HG03442 (cell line): ENCODE results near the gene PLEKHS1.
"Not testable (repeated sequence)": the region's sequence is repeated elsewhere in the genome, so short reads cannot be mapped to it uniquely, and the experiment has no call there.

Experiments
- ATAC-seq: cut with Tn5 transposase; IDR thresholded peaks from one replicate; pipeline ENCODE4 v1.9.1; 2021; ENCODE audit warnings: mild to moderate bottlenecking, moderate library complexity; ENCODE audit not compliant: unreplicated experiment

Gene PLEKHS1

DNA sequence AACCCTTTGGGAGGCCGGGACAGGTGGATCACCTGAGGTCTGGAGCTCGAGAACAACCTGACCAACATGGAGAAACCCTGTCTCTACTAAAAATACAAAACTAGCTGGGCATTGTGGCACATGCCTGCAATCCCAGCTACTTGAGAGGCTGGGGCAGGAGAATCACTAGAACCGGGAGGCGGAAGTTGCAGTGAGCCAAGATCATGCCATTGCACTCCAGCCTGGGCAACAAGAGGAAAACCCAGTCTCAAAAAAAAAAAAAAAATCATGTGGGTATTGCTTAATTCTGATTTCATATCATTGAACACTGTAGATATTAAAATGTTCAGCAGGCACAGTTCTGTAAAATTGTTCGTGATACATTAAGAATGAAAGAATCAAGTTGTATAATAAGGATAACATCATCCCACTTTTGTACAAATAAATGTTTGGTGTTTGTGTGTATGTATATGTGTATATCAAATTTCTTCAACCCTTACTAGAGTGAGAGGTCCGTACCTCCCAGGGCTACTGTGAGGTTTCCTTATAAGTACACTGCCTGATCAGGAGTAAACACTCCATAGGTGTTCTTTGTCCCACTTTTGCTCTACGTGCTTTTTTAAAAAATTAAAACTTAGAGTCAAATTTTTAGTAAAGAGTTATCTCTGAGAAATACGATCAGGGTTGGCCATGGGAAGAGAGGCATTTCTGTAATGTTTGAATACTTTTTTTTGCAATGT, 31.7 kb downstream of the PLEKHS1 start:
- ATAC-seq = no peak

DNA sequence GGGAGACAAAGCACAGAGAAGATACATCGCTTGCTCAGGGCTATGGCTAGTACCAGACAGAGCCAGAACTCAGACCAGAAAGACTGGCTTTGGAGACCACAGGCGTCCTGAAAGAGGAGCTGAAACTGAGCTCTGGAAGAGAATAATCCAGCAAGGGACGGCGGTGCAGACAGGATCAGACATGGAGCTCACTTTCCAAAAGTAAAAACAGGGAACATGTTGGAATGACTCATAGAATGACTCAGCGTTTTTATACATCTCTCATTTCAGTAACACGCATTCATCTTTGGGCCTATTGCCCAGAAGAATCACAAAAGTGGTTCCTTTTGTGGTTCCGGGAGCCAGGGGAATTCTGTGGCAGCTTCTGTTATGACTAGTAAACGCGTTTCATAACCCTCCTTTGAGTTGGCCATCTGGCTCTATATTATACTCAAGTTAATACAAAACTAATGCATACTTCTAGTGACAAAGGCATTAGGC, 37.2 kb downstream of the PLEKHS1 start:
- ATAC-seq = peak; percentile 80

DNA sequence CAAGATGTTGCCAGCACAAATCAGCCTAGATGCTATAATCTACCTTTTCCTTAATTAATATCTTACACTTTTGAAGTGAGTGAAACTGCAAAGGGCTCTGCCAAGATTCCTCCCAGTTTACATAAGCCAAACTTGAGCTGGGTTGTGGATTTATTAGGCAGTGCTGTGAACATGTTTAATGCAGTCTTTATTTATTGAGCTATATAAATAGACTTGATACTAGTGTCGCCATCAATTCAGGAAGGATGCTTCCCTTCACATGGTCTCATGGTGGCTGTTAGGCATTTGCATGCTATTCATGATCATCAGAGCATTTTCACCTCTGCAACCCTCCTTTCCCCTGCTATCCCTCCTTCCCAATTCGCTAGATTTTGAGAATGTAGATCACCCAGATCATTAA, 40.2 kb downstream of the PLEKHS1 start:
- no peak for ATAC-seq

DNA sequence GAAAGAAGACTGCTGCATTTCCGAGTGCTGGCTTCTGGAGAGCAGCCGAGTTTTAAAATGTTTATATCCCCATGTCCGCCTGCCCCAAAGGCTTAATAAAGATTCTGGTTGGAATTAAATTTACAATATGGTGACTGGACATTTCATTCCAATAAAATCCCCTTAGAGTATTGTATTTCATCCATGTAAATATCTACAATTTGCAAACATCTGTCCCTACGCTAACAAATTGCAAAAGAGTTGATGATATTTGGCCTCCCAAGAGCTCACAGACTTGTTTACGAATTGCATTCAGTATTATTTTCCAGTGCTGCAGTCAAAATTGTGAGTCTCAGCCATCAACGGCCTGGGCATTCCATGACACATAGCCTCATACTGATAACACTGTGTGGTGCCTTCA, 50.1 kb downstream of the PLEKHS1 start:
- ATAC-seq = no peak

DNA sequence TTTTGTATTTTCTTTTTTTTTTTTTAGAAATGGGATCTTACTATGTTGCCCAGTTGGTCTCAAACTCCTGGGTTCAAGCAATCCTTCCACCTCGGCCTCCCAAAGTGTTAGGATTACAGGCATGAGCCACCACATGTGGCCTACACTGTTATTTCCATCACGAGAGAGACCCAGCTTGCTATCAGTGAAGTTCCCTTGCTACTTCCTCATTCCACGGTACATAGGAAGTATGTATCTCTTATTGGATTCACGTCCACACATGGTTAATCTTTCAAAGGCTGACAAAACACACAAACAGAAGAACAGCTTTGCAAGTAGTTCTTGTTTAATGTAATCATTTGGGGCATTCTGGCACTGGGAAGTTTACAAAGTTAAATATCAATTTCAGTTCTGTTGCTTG, 51.5 kb downstream of the PLEKHS1 start:
- no peak for ATAC-seq

DNA sequence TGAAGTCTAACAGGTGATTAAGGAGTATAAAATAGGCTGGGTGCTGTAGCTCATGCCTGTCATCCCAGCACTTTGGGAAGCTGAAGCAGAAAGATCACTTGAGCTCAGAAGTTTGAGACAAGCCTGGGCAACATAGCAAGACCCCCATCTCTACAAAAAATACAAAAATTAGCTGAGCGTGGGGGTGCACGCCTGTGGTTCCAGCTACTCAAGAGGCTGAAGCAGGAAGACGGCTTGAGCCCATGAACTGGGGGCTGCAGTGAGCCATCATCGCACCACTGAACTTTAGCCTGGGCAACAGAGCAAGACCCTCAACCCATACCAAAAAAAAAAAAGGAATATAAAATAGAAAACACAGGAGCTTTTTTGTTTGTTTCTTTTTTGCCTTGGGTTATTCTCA, 55.0 kb downstream of the PLEKHS1 start:
- ATAC-seq = no peak

DNA sequence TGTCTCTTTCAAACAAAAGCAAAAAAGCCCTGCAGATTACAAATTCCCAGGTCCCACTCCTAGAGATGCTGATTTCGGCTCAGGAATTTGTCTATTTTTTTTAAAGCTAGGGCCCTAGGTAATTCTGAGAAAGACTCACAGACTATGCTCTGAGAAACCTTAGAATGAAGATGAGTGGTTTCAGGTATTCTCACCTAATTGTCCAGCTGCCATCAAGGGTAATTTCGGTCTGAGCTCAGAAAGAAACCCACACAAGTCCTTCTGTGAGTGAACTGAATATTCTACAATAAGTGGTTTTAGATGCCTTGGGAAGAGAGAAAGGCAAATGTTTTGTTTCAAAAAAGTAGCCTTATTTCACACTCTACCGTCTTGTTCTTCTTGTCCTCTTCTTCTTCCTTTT, 56.7 kb downstream of the PLEKHS1 start:
- no peak for ATAC-seq

DNA sequence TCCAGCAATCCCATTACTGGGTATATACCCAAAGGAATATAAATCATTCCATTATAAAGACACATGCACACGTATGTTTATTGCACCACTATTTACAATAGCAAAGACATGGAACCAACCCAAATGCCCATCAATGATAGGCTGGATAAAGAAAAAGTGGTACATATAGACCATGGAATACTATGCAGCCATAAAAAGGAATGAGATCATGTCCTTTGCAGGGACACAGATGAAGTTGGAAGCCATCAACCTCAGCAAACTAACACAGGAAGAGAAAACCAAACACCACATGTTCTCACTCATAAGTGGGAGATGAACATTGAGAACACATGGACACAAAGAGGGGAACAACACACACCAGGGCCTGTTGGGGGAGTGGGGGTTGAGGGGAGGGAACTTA, 63.2 kb downstream of the PLEKHS1 start:
- not testable (repeated sequence) for ATAC-seq

DNA sequence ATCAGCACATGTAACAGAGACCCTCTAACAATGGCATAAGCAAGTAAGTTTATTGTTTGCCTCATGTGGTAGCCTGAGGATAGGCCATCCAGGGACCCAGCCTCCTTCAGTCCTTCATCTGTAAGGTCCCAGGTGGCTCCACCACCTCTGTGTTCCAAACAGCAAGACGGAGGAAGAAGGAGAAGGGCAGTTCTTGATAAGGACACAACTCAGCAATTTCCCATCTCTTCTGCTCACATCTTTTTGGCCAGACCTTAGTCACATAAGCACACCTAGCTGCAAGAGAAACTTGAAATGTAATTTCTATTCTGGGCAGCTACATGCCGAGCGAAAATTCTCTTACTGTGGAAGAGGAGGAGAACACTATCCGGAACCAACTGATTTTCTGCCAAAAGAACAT, 68.5 kb downstream of the PLEKHS1 start:
- no peak for ATAC-seq

DNA sequence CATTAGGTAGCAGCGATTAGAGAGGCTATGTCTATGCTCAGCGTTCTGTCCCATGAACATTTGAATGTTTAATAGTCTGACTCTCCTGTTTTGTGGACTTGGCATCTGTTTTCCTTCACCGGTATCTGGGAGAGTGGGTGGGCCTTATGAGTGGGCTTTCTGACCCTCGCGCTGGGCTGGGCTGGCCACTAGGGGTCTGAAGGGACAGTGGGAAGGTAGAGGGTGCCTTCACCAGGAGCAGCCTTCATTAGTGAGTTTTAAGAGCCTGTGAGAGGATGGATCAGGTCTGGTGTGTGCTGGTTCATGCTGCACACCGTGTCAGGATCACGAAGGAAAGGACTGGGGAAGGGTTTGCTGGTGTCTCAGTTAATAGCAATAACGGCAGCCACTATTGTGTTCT, 69.0 kb downstream of the PLEKHS1 start:
- ATAC-seq = no peak

DNA sequence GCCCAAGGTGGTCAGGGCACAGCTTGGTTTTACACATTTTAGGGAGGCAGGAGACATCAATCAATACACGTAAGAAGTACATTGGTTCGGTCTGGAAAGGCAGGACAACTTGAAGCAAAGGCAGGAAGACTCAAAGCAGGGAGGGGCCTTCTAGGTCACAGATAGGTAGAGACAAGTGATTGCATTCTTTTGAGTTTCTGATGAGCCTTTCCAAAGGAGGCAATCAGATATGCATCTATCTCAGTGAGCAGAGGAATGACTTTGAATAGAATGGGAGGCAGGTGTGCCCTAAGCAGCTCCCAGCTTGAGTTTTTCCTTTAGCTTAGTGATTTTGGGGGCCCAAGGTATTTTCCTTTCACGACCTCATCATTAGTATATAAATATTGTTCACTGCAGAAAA, 69.8 kb downstream of the PLEKHS1 start:
- not testable (repeated sequence) for ATAC-seq

DNA sequence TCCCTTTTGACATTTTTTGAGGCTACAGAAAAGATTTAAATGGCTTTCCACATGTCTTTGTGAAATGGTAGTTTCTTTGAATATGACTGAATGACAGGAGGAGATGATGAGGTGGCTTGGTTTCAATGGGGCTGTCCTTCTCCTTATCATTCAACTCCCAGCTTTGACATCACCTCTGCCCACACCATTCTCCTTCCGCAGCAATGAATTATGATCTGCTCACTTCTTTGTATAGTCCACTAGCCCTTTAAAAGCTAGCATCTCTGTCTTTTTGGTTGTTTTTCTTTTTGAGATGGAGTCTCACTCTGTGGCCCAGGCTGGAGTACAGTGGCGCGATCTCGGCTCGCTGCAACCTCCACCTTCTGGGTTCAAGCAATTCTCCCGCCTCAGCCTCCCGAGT, 70.7 kb downstream of the PLEKHS1 start:
- ATAC-seq = no peak

DNA sequence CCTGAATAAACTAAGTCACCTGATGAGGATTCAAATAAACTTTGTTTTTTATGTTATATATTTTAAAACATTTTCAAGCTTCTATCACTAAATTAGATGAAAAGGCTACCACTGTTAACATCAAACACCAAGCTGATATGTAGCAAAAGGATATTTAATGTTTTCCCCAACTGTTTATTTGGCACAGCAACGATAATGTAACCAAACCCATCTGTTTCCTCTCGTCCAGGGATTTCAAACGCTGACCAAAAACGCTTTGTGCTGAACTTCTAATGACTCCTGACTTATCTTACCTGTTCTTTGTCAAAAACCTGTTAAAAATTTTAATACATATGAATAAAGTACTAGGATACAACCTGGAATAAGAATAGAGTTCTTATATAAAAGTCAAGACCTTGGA, 71.9 kb downstream of the PLEKHS1 start:
- ATAC-seq = no peak

DNA sequence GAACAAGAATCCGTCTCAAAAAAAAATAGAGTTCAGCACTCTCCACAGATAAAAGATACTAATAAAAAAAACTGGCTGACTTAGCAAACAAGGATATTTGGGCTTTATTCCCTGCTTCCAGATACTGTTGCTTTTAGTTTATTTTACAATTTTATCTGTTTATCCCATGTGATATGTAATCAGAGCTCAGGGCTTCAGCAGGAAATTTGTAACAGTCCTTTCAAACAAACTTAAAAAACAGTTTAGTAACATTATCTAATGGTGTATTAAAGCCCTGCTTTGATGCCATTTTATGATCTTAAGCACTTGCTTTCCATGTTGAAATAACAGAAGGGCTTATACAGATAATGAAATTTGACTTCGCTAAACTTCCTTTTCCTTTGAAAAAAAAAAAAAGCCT, 74.3 kb downstream of the PLEKHS1 start:
- ATAC-seq = no peak

DNA sequence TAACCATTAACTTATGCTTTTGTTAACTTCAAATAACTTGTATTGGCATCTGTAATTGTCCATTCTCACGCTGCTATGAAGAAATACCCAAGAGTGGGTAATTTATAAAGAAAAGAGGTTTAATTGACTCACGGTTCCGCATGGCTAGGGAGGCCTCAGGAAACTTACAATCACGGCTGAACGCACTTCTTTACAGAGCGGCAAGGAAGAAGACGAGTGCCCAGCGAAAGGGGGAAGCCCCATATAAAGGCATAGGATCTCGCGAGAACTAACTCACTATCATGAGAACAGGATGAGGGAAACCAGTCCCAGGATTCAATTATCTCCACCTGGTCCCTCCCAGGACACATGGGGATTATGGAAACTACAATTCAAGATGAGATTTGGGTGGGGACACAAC, 77.1 kb downstream of the PLEKHS1 start:
- ATAC-seq = not testable (repeated sequence)
